ENCODE data around the gene FANCM.

Gene FANCM

DNA sequence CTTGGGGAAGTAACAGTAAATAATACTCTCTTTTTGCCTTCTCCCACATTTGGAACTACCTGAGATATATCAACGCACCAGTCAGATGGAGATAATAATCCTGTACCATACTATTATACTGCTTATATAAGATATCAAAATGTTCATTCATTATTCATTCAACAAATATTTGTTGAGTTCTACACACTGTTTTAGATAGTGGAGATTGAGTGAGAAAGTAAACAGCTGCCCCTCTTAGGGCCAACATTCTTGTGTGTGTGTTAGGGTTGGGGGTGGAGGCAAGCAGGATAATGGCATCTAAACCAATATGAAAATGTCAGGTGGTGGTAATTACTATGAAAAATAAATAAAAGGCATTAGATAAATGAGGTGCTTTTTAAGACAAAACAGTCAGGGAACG lies 103.3 kb downstream of the FANCM start:
- no peak for DNase-seq

GRCh38 chr14:45242706-45243105 lies 107.0 kb downstream of the FANCM start:
- no peak for DNase-seq

GRCh38 chr14:45246151-45246550 lies 110.4 kb downstream of the FANCM start:
- no peak for DNase-seq

DNA sequence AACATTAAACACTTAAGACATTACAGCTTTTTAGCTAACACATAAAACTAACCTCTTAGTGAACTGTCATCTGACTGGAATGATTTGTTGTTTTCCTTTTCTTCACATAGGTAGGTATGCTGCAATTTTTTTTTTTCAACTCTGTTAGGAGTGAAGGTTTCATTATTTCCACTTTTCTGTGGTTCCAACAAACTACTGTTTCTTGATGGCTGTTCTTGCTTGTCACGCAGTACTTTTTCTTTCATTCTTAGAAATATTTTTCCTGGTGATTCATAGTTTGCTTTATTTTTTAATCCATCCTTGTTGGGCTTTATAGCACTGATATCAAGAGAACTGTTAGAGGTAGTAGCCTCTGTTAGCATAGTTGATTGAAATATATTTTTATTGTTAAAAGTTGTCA lies 111.0 kb downstream of the FANCM start:
- no peak for DNase-seq

- no peak for DNase-seq
These were observed 111.7 kb downstream of the FANCM start for GRCh38 chr14:45247427-45247826.

- DNase-seq: no peak
These were observed 114.3 kb downstream of the FANCM start for GRCh38 chr14:45249856-45250575.
